Large intestine (tissue), 3 donors: Measurements from ENCODE around the gene TGM1. TPM values are rescaled to one million over a fixed set of nuclear protein-coding genes. Genes with fewer than 3 reads are reported as not detected.

ENCODE experiments used
- DNase-seq, 2 donors: peaks; one replicate each; pipeline versions ENCODE4 v3.0.0 to v3.0.0-alpha.2; 2013
- H3K27ac ChIP-seq: one replicate; pipeline ENCODE4 v1.5.1; 2013; ENCODE audit warnings: low read length
- H3K27me3 ChIP-seq: 2 replicates; pipeline ENCODE4 v1.6.1; 2013; ENCODE audit warnings: low read length; ENCODE audit not compliant: control insufficient read depth, insufficient read depth
- H3K36me3 ChIP-seq: 2 replicates; pipeline ENCODE4 v1.6.1; 2013; ENCODE audit warnings: low read length; ENCODE audit not compliant: control insufficient read depth, insufficient read depth
- H3K4me1 ChIP-seq: one replicate; pipeline ENCODE4 v1.6.1; 2013; ENCODE audit warnings: low read length; ENCODE audit not compliant: control insufficient read depth, insufficient read depth
- H3K4me3 ChIP-seq: one replicate; pipeline ENCODE4 v1.5.1; 2013; ENCODE audit warnings: low read length
- H3K9me3 ChIP-seq: one replicate; pipeline ENCODE4 v1.6.1; 2013; ENCODE audit warnings: mild to moderate bottlenecking, low read depth, low read length, moderate library complexity; ENCODE audit not compliant: control insufficient read depth
- WGBS: methylation state at CpG from one replicate; pipeline ENCODE4 v1.1.5; 2013; ENCODE audit warnings: low lambda C conversion rate; ENCODE audit not compliant: insufficient coverage; 5-methylcytosine and 5-hydroxymethylcytosine counted together
- polyA plus RNA-seq: library from polyadenylated mRNA; unstranded; fragments of 120-200 nt; gene quantifications from one replicate; pipeline ENCODE4 v1.2.1, GENCODE V29; 2013

Gene TGM1
- polyA plus RNA-seq, 1 donor = 8.6 TPM

DNA sequence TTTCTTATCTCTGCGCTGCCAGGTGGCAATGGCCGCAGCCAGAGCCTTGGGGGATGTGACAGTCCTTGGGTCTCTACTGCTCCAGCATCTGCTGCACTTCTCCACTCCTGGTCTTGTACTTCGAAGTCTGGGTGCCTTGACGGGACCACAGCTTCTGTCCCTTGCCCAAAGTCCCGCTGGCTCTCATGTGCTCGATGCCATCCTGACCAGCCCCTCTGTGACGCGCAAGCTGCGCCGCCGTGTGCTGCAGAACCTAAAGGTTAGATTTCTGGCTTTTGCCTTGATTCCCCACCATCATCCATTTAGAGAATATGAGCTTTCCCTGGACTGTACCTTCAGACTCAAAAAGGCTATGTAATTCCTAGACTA lies 41.0 kb upstream of the TGM1 start:
- Histone ChIP-seq H3K9me3 (no peaks in the 10 kb centered on the region), H3K4me3 (no peak overlapping the region), H3K4me1 (peaks cover 39% of the 10 kb centered on the region), H3K27me3 (no peaks in the 10 kb centered on the region), H3K36me3 (peaks cover 56% of the 10 kb centered on the region), H3K27ac (no peak overlapping the region)
- DNase-seq = no peak
- no CpG with 5 or more reads among the region's 11 CpGs for WGBS

DNA sequence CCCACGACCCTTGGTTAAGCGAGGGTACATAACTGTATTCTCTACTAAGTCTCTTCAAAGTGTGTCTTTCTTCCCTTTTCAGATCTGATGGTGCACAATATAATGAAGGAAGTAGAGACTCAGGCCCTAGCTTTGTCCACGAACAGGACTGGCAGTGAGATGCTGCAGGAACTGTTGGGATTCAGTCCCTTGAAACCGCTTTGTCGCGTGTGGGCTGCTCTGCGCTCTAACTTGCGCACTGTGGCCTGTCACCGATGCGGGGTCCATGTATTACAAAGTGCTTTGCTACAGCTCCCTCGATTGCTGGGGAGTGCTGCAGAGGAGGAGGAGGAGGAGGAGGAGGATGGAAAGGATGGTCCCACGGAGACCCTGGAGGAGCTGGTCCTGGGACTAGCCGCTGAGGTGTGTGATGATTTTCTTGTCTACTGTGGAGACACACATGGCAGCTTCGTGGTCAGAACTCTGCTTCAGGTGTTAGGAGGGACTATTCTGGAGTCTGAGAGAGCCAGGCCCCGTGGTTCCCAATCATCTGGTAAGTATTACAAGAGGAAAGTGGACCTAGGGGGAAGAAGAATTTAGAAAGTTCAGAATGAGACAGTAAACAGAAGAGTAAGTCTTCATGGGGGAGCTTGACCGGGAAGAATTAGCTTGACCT lies 37.5 kb upstream of the TGM1 start:
- H3K4me1 ChIP-seq = peaks cover 25% of the 10 kb centered on the region
- peak overlapping the region; percentile 90 for H3K27ac ChIP-seq
- WGBS = no CpG with 5 or more reads among the region's 16 CpGs
- H3K36me3 ChIP-seq = peaks cover 52% of the 10 kb centered on the region
- peak overlapping the region; percentile 68 for H3K4me3 ChIP-seq
- no peaks in the 10 kb centered on the region for H3K9me3 ChIP-seq
- H3K27me3 ChIP-seq = no peaks in the 10 kb centered on the region
- no peak for DNase-seq

DNA sequence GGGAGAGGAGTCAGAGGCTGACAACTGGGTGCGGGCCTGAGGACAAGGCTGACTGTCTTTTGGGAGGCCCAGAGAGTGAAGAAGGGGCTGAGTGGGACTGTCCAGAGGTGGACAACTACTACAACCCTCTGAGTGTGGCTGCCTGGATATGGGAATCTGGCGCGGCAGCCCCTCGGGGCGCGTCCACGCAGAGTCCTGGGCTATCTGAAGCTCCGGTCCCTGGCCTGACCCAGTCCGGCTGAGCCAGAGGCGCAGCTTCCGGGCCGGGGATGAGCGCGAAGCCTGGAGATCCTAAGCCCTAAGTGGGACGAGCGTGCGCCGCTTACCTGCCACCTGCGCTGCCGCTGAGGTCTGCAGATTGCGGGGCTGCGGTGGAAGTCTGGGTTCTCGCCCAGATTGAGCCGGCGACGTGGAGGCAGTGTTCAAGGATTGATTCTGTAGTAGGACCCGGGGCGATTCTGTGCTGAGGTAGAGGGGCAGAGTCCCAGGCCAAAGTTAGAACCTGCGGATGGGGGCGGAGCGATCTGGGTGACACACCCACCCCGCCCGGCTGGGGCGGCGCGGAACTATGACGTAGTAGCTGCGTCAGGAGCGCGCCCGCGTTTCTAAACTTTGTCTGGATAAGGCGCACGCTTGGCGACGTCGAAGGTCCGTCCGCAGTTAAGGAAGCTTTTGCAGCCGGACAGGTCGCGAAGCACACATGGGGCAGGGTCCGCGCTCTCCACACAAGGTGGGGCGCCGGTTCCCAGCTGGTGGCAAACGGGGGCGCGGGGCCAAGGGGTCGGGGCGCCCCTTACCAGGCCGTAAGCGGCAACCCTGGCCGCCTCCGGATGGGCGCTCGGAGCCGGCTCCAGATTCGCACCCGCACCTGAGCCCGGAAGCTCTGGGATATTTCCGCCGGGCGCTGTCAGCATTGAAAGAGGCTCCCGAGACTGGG lies 36.5 kb upstream of the TGM1 start, which contains the start of the genes DHRS1 and NOP9:
Gene DHRS1 (minus strand): TSS at position 526 of the 937 bp plus-strand sequence. CDS start 674 bp downstream, outside the sequence.
Gene NOP9 (plus strand): TSS at position 596 of the 937 bp plus-strand sequence. CDS start 105 bp downstream, at position 701.
- Histone ChIP-seq H3K27me3 (no peaks in the 10 kb centered on the region), H3K27ac (peak within 1 kb of the TSS; percentile 90), H3K4me1 (peaks cover 25% of the 10 kb centered on the region), H3K36me3 (peaks cover 46% of the 10 kb centered on the region), H3K9me3 (no peaks in the 10 kb centered on the region), H3K4me3 (peak within 1 kb of the TSS; percentile 68)
- WGBS = no CpG with 5 or more reads among the region's 75 CpGs
- peak; percentile 93 to 97 for DNase-seq

DNA sequence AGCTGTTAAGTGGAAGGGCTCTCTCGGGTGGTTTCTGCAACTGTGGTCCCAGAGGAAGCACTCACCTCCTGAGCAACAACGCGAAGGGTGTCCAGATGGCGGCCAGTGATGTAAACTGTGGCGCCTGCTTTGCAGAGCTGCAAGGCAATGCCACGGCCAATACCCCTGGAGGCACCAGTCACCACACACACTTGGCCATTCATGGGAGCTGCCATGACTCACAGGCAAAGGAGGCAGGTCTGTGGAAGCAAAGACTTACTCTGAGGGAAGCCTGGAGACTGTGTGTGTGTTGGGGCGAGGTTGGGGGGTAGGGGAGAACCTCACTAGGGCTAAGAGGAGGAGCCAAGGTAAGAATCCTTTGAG lies 35.9 kb upstream of the TGM1 start:
- H3K4me1 ChIP-seq = peaks cover 25% of the 10 kb centered on the region
- H3K27me3 ChIP-seq = no peaks in the 10 kb centered on the region
- peaks cover 39% of the 10 kb centered on the region for H3K36me3 ChIP-seq
- H3K4me3 ChIP-seq = peak overlapping the region; percentile 68
- no peak for DNase-seq
- H3K9me3 ChIP-seq = no peaks in the 10 kb centered on the region
- peak overlapping the region; percentile 90 for H3K27ac ChIP-seq
- WGBS = no CpG with 5 or more reads among the region's 7 CpGs

DNA sequence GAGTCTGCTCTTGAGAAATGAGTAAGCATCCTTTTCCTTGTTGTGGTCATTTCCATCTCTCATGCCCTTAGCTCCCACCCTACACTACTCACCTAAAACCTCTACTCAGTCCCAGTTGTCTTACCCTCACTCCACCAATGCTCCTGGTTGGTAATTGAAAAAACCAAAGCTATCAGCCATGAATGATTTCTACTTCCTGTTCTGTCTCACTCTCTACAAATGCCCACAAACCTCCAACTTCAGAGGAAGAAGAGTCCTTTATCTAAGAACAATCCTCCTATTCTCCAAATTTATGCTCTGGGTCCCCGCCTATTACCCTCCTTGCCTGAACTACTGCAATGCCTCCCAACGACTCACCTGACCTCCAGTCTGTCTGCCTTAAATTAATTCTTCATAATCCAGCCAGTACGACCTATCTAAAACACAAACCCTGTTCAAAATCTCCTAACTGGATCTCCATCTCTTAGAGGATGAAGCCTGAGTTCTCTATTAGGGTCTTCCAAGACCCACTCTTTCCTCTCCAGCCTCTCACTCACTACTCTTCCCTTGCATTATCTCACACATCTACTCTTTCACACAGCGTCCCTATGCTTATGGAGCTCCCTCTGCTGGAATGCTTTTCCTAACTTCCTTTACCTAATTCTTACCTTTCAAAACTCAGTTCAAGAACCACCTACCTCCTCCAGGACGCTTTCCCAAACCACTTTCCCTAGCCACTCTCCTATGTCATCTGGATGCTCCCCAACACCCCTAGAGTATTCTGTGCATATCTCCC lies 34.4 kb upstream of the TGM1 start:
- no peaks in the 10 kb centered on the region for H3K27me3 ChIP-seq
- DNase-seq = peak in 1 of 2 donors; percentile 57
- H3K4me1 ChIP-seq = peaks cover 19% of the 10 kb centered on the region
- 0% methylated on average over 2 of the region's 5 CpGs for WGBS
- H3K9me3 ChIP-seq = no peaks in the 10 kb centered on the region
- H3K4me3 ChIP-seq = no peak overlapping the region
- H3K27ac ChIP-seq = peak overlapping the region; percentile 18
- H3K36me3 ChIP-seq = peaks cover 34% of the 10 kb centered on the region

DNA sequence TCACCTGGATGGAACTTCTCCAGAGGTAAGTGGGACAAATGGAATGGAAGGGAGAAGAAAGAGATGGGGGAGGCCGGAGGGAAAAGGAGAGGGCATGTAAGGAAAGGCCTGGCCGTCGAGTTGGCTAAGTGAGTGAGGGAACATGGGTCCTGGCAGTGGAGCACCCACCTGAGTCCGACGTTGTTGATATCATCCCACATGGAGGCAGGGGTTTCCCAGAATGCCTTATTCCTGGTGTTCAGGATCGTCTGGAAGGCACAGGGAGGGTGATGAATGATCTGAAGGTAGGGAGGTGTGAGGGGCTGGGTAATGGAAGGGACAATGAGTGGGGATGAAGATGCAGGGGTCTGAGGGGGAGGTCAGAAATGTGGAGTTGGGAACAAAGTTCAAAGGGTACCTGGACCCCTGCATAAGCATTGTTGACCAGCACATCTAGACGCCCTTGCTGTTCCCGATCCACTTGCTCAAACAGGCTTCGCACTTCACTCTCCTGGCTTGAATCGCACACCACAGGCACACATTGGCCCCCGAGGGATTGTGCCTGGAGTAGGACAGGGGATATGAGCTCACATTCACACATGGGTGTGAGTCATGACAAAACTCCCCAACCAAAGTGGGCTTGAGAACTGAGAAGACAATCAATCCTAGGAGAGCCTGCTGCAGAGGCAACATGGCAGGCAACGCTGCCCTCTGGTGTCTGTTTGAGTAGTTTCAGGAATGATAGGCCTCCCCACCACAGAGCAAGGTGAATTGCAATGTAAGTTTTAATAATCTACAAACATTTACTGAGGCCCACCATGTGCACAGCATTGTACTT lies 33.6 kb upstream of the TGM1 start:
- H3K4me1 ChIP-seq = peaks cover 19% of the 10 kb centered on the region
- no peaks in the 10 kb centered on the region for H3K9me3 ChIP-seq
- DNase-seq = peak; percentile 59 to 61
- H3K27me3 ChIP-seq = no peaks in the 10 kb centered on the region
- H3K27ac ChIP-seq = no peak overlapping the region
- 100% methylated on average over 2 of the region's 12 CpGs for WGBS
- H3K36me3 ChIP-seq = peaks cover 34% of the 10 kb centered on the region
- H3K4me3 ChIP-seq = no peak overlapping the region

DNA sequence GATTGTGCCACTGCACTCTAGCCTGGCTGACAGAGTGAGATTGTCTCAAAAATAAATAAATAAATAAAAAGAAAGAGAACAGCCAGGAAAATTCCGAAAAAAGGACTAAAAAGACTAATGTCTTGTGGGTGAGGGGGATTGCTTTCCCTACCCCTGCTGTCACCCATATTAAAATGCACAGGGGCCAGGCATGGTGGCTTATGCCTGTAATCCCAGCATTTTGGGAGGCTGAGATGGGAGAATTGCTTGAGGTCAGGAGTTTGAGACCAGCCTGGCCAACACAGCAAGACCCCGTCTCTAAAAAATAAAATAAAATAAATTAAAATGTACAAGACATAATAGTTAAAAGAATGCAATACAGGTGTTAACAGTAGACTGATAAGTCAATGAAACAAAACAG lies 30.5 kb upstream of the TGM1 start:
- Histone ChIP-seq H3K27me3 (no peaks in the 10 kb centered on the region), H3K9me3 (no peaks in the 10 kb centered on the region), H3K36me3 (peaks cover 56% of the 10 kb centered on the region), H3K4me3 (no peak overlapping the region), H3K27ac (no peak overlapping the region), H3K4me1 (peaks cover 12% of the 10 kb centered on the region)
- WGBS = 100% methylated on average over 1 of the region's 2 CpGs
- DNase-seq = no peak

DNA sequence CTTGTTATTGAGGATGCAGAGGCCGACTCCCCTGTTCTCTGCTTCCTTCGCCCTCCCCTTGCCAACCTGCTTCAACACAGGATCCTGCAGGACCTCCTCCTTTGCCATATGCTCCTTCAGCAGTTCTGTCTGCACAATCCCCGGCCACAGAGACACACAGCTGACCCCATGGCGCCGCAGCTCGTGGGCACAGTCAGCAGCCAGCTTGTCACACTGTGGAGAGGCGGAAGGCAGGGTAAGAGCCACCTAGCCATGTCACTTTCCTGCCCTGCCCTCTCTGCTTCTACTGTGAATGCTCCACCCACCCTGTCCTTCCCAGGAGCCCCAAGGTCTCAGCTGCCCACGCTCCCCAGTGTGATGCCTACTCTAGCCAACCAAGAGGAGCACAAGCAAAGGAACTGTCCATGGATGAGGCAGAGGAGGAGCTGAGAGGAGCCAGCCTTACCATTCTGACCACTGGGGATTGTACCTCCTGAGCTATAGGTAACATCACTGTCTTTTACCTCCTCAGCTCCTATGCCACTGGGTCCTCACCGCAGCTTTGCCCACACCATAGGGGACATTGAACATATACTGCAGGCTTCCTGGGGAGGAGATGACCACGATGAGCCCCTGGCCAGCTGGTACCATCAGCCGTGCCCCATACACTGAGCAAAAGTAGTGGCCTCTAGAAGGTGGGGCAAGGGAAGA lies 29.3 kb upstream of the TGM1 start:
- WGBS = no CpG with 5 or more reads among the region's 11 CpGs
- Histone ChIP-seq H3K9me3 (no peaks in the 10 kb centered on the region), H3K27ac (no peak overlapping the region), H3K36me3 (peaks cover 56% of the 10 kb centered on the region), H3K4me3 (no peak overlapping the region), H3K4me1 (peaks cover 4% of the 10 kb centered on the region), H3K27me3 (no peaks in the 10 kb centered on the region)
- no peak for DNase-seq

DNA sequence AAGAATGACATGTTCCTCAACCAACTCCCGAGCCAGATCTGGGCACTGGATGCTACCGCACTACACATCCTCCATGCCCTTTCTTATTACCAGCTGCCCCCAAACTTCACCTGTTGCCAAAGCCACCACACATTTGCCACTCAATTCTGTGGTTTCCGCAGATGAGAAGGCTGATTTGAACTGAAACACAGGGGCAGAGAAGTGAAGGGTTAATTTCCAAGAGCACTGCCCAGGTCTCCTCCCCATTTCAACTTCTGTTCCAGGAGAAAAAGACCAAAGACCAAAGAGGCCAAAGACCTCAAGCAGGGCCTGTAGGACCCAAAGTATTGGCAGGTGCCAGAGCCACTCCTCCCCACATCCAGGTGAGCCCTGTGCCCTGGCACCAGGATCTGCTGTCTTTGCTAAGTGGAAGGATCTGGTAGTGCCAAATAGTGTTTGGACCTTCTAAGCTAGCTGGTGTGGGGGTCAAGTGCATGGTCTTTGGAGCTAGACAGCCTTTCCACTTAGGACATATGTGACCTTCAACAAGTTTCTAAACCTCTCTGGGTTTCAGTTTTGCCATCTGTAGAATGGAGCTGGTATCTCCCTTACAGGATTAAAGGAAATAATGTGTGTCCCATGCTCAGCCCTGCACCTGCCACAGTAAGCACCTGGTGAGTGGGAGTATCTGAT lies 28.6 kb upstream of the TGM1 start:
- H3K4me1 ChIP-seq = peaks cover 2% of the 10 kb centered on the region
- H3K9me3 ChIP-seq = no peaks in the 10 kb centered on the region
- H3K27me3 ChIP-seq = no peaks in the 10 kb centered on the region
- WGBS = no CpG with 5 or more reads among the region's 3 CpGs
- H3K36me3 ChIP-seq = peaks cover 54% of the 10 kb centered on the region
- no peak for DNase-seq
- no peak overlapping the region for H3K4me3 ChIP-seq
- H3K27ac ChIP-seq = no peak overlapping the region
